SK-N-SH (cell line): ENCODE results near the gene SPATA13. TPM values are rescaled to one million over a fixed set of nuclear protein-coding genes. Genes with fewer than 3 reads are reported as not detected.

Source experiments
- CTCF ChIA-PET: fragments of 300-600, 350-600 bp; formaldehyde crosslinking; extraction: SDS; loops from one replicate; lab custom pipeline; 2021; lab: Yijun Ruan, JAX
- POLR2A ChIA-PET: fragments of 350-600 bp; sonication (Branson Sonifier 250); formaldehyde crosslinking; extraction: SDS; loops from one replicate; lab custom pipeline; 2020; ENCODE audit warnings: antibody characterized with exemption, inconsistent platforms; lab: Yijun Ruan, JAX
- DNase-seq: peaks from one replicate; pipeline ENCODE4 v3.0.0; 2012
- H2AFZ ChIP-seq: fragments of 200-600 bp; sonication (generic); 2 replicates; pipeline ENCODE4 v1.8.1; 2016; ENCODE audit warnings: antibody characterized with exemption, mild to moderate bottlenecking, low read depth
- H3F3A ChIP-seq: fragments of 200-600 bp; sonication (generic); replicated peaks from 2 replicates; pipeline ENCODE3; 2016; ENCODE audit warnings: antibody characterized with exemption, mild to moderate bottlenecking; ENCODE audit not compliant: insufficient read depth
- H3K27ac ChIP-seq, 2 experiments: fragments of 200-500 bp in 1 of 2; fragments of 200-600 bp in 1 of 2; sonication (Bioruptor generic) in 1 of 2; sonication (generic), shearing (Covaris generic) in 1 of 2; 2 replicates each; pipeline versions ENCODE4 v1.5.1 to v1.6.1; 2014 to 2016; ENCODE audit warnings: low read depth in 2 of 2, inconsistent platforms in 1 of 2, low read length in 1 of 2, mild to moderate bottlenecking in 1 of 2, mixed read lengths in 1 of 2
- H3K27me3 ChIP-seq: fragments of 200-600 bp; sonication (generic), shearing (Covaris generic); 2 replicates; pipeline ENCODE4 v1.6.1; 2016; ENCODE audit warnings: mixed run types; ENCODE audit not compliant: insufficient read depth
- H3K36me3 ChIP-seq, 2 experiments: fragments of 200-500 bp in 1 of 2; fragments of 200-600 bp in 1 of 2; sonication (Bioruptor generic) in 1 of 2; sonication (generic) in 1 of 2; replicated peaks in 1 of 2; 2 replicates each; pipeline versions ENCODE3 to v1.5.1; 2014 to 2016; ENCODE audit warnings: low read length in 1 of 2, mild to moderate bottlenecking in 1 of 2; ENCODE audit not compliant: insufficient read depth in 2 of 2, control insufficient read depth in 1 of 2
- H3K4me1 ChIP-seq, 2 experiments: fragments of 200-500 bp in 1 of 2; fragments of 200-600 bp in 1 of 2; sonication (Bioruptor generic) in 1 of 2; sonication (generic), shearing (Covaris generic) in 1 of 2; 2 replicates each; pipeline versions ENCODE4 v1.5.1 to v1.6.1; 2014 to 2016; ENCODE audit warnings: low read depth in 1 of 2, low read length in 1 of 2, mixed run types in 1 of 2; ENCODE audit not compliant: insufficient read depth in 2 of 2, control insufficient read depth in 1 of 2
- H3K4me2 ChIP-seq: fragments of 200-600 bp; sonication (generic), shearing (Covaris generic); 2 replicates; pipeline ENCODE4 v1.6.1; 2017; ENCODE audit warnings: mixed run types
- H3K4me3 ChIP-seq, 2 experiments: fragments of 200-500 bp in 1 of 2; fragments of 200-600 bp in 1 of 2; sonication (Bioruptor generic) in 1 of 2; sonication (generic), shearing (Covaris generic) in 1 of 2; 2 replicates each; pipeline versions ENCODE4 v1.5.1 to v1.8.1; 2014 to 2016; ENCODE audit warnings: low read depth in 2 of 2, inconsistent platforms in 1 of 2, low read length in 1 of 2, mild to moderate bottlenecking in 1 of 2, mixed read lengths in 1 of 2, moderate library complexity in 1 of 2
- H3K79me2 ChIP-seq: fragments of 200-600 bp; sonication (generic); 2 replicates; pipeline ENCODE4 v1.8.1; 2017; ENCODE audit warnings: mild to moderate bottlenecking; ENCODE audit not compliant: insufficient read depth
- H3K9ac ChIP-seq: fragments of 200-600 bp; sonication (generic); 2 replicates; pipeline ENCODE4 v1.6.1; 2017; ENCODE audit warnings: mixed run types
- H3K9me2 ChIP-seq: fragments of 200-600 bp; sonication (generic); 2 replicates; pipeline ENCODE4 v1.6.1; 2017; ENCODE audit warnings: mixed run types
- H3K9me3 ChIP-seq: fragments of 200-600 bp; sonication (generic); 2 replicates; pipeline ENCODE4 v1.6.1; 2017; ENCODE audit warnings: mixed run types, mild to moderate bottlenecking, moderate library complexity
- H4K20me1 ChIP-seq: fragments of 200-600 bp; sonication (generic); 2 replicates; pipeline ENCODE4 v1.6.1; 2017; ENCODE audit warnings: mild to moderate bottlenecking, mixed run types; ENCODE audit not compliant: insufficient read depth
- EP300 ChIP-seq, 2 experiments: IDR thresholded peaks; 2 replicates each; pipeline versions ENCODE4 v1.4.0 to v1.6.1; 2012; ENCODE audit warnings: borderline replicate concordance in 1 of 2, low read depth in 1 of 2, low read length in 1 of 2
- FOXJ3 ChIP-seq: sonication (generic); formaldehyde crosslinking; IDR thresholded peaks from 2 replicates; pipeline ENCODE4 v1.5.1; 2020; ENCODE audit warnings: mild to moderate bottlenecking, missing genetic modification reagents
- GATA2 ChIP-seq: sonication (generic); formaldehyde crosslinking; IDR thresholded peaks from 2 replicates; pipeline ENCODE4 v1.5.0; 2020; ENCODE audit warnings: mild to moderate bottlenecking, missing genetic modification reagents
- IRF3 ChIP-seq: fragments of 150-350 bp; IDR thresholded peaks from 2 replicates; pipeline ENCODE4 v1.6.1; 2016; ENCODE audit warnings: mild to moderate bottlenecking, low read depth, low read length
- JUND ChIP-seq: IDR thresholded peaks from 2 replicates; pipeline ENCODE4 v1.4.0; 2012
- NFIC ChIP-seq: IDR thresholded peaks from 2 replicates; pipeline ENCODE4 v1.4.0; 2012; ENCODE audit warnings: borderline replicate concordance
- RAD21 ChIP-seq: IDR thresholded peaks from 2 replicates; pipeline ENCODE4 v1.6.1; 2012; ENCODE audit warnings: mild to moderate bottlenecking, low read length
- RCOR1 ChIP-seq: fragments of 150-350 bp; IDR thresholded peaks from 2 replicates; pipeline ENCODE4 v1.6.1; 2017; ENCODE audit warnings: antibody characterized with exemption, low read length
- REST ChIP-seq: IDR thresholded peaks from 2 replicates; pipeline ENCODE4 v1.6.1; 2012; ENCODE audit warnings: mild to moderate bottlenecking, low read depth, low read length, moderate library complexity
- RFX5 ChIP-seq: IDR thresholded peaks from 2 replicates; pipeline ENCODE4 v1.6.1; 2012; ENCODE audit warnings: mild to moderate bottlenecking, improper control_type of control experiment, low read length
- RXRA ChIP-seq: IDR thresholded peaks from 2 replicates; pipeline ENCODE4 v1.4.0; 2012; ENCODE audit warnings: low read depth, mild to moderate bottlenecking, borderline replicate concordance
- SMC3 ChIP-seq: IDR thresholded peaks from 2 replicates; pipeline ENCODE4 v1.6.1; 2012; ENCODE audit warnings: low read depth, low read length, improper control_type of control experiment
- TCF12 ChIP-seq: IDR thresholded peaks from 2 replicates; pipeline ENCODE4 v1.4.0; 2012
- USF2 ChIP-seq: fragments of 150-350 bp; IDR thresholded peaks from 2 replicates; pipeline ENCODE4 v1.6.1; 2017; ENCODE audit warnings: antibody characterized with exemption, low read length, low read depth, borderline replicate concordance
- WGBS: methylation state at CpG from one replicate; pipeline ENCODE4 v1.1.6; 2017; ENCODE audit warnings: low lambda C conversion rate; 5-methylcytosine and 5-hydroxymethylcytosine counted together
- polyA plus RNA-seq, 3 experiments: library from polyadenylated mRNA; depleted of rRNA; stranded (reverse); fragments of >200 nt; gene quantifications; 2 replicates each; pipeline ENCODE4 v1.2.3, GENCODE V29; 2012

Gene SPATA13
- polyA plus RNA-seq, 1 of the 3 experiments (the other 2 are of a cell fraction), result 4.3 TPM

- H4K20me1 ChIP-seq, result no peaks in the 10 kb centered on the region
- ChIA-PET CTCF (no interaction called here), POLR2A (no interaction called here)
- no peaks in the 10 kb centered on the region for H3K36me3 ChIP-seq
- no peaks in the 10 kb centered on the region for H3K27me3 ChIP-seq
- no peak overlapping the region for H3K4me2 ChIP-seq
- no peaks in the 10 kb centered on the region for H3K9me3 ChIP-seq
- H3K79me2 ChIP-seq, result no peaks in the 10 kb centered on the region
- TF ChIP-seq RCOR1, result no peak
- TF ChIP-seq SMC3, result no peak
- no peak for TF ChIP-seq TCF12
- TF ChIP-seq USF2, result no peak
- TF ChIP-seq REST, result no peak
- TF ChIP-seq JUND, result no peak
- no peak for TF ChIP-seq NFIC
- TF ChIP-seq RFX5, result no peak
- no peak for TF ChIP-seq IRF3
- TF ChIP-seq GATA2 (CRISPR knock-in tag), result no peak
- TF ChIP-seq RXRA, result no peak
- no peak for TF ChIP-seq EP300 (IDR thresholded peaks at IDR 0.05; ENCODE audit: borderline replicate concordance in 1 of 2, low read depth in 1 of 2, low read length in 1 of 2)
- TF ChIP-seq RAD21, result no peak
- no peak for TF ChIP-seq FOXJ3 (CRISPR knock-in tag)
- TF ChIP-seq, all 33 proteins: peak for 0
- Histone ChIP-seq H3K9ac (no peak overlapping the region), H3K9me2 (no peaks in the 10 kb centered on the region), H2AFZ (no peak overlapping the region), H3K4me3 (no peak overlapping the region), H3K4me1 (0 out of 4 replicates have a peak, but pooled peaks cover 0 to 4% of the 10 kb centered on the region in 2 experiments), H3K27ac (no peak overlapping the region), H3F3A (no peaks in the 10 kb centered on the region)
- DNase-seq, result no peak
- 85% methylated on average over 1 of the region's 1 CpG for WGBS
Observed at GRCh38 chr13:24142453-24142852, 18.1 kb upstream of the SPATA13 start.
